ENCODE data around the gene HSPA14. TPM values are rescaled to one million over a fixed set of nuclear protein-coding genes. Genes with fewer than 3 reads are reported as not detected.
"Not testable (repeated sequence)": the region's sequence is repeated elsewhere in the genome, so short reads cannot be mapped to it uniquely, and the experiment has no call there.

Gene HSPA14
- total RNA-seq, 1 donor from 2014 or later: 7.3 TPM

- ATAC-seq (ENCODE audit: poor library complexity) (no peak), DNase-seq (no peak)
- intact Hi-C loops (cut with DNase I): loop anchor here (10.0 kb wide), 1 partner anchor 291 kb away; no protein-coding TSS in a partner anchor
These were observed 11.9 kb upstream of the HSPA14 start for GRCh38 chr10:14826076-14826829.

- ATAC-seq (ENCODE audit: poor library complexity): no peak
- intact Hi-C loops (cut with DNase I): no loop called here
- DNase-seq: no peak
These were observed 5.0 kb upstream of the HSPA14 start for GRCh38 chr10:14833106-14833505.

- ATAC-seq (ENCODE audit: poor library complexity) (no peak), DNase-seq (no peak)
- intact Hi-C loops (cut with DNase I): loop anchor here (5.0 kb wide), 1 partner anchor 41 kb away; the partner anchor contains the start of gene SUV39H2
These were observed 1.9 kb upstream of the HSPA14 start for GRCh38 chr10:14836208-14836607.

GRCh38 chr10:14837003-14837756, 926 bp upstream of the HSPA14 start:
- ATAC-seq (ENCODE audit: poor library complexity) (no peak), DNase-seq (no peak)
- intact Hi-C loops (cut with DNase I): loop anchor here (5.0 kb wide), 1 partner anchor 40 kb away; the partner anchor contains the start of gene SUV39H2

- no peak for ATAC-seq (ENCODE audit: poor library complexity)
- peak; percentile 49 for DNase-seq
These were observed 637 bp downstream of the HSPA14 start for GRCh38 chr10:14838582-14839304.

GRCh38 chr10:14839305-14839695, 1.2 kb downstream of the HSPA14 start:
- DNase-seq: no peak
- no peak for ATAC-seq (ENCODE audit: poor library complexity)
- intact Hi-C loops (cut with DNase I): loop anchor here (5.0 kb wide), 1 partner anchor 38 kb away; the partner anchor contains the start of gene SUV39H2

More at GRCh38 chr10:14838582-14839304, 637 bp downstream of the HSPA14 start:
- intact Hi-C loops (cut with DNase I): loop anchor here (5.0 kb wide), 1 partner anchor 39 kb away; the partner anchor contains the start of gene SUV39H2

GRCh38 chr10:14840178-14840577, 2.1 kb downstream of the HSPA14 start:
- DNase-seq (no peak), ATAC-seq (ENCODE audit: poor library complexity) (no peak)
- intact Hi-C loops (cut with DNase I): no loop called here

GRCh38 chr10:14843327-14843988, 5.4 kb downstream of the HSPA14 start:
- ATAC-seq (ENCODE audit: poor library complexity) (no peak), DNase-seq (no peak)
- intact Hi-C loops (cut with DNase I): no loop called here

GRCh38 chr10:14844948-14845347, 6.8 kb downstream of the HSPA14 start:
- DNase-seq (no peak), ATAC-seq (ENCODE audit: poor library complexity) (no peak)
- intact Hi-C loops (cut with DNase I): no loop called here

- no peak for ATAC-seq (ENCODE audit: poor library complexity)
- no peak for DNase-seq
- intact Hi-C loops (cut with DNase I): no loop called here
These were observed 14.1 kb downstream of the HSPA14 start for GRCh38 chr10:14852236-14852635.

GRCh38 chr10:14855453-14855852, 17.3 kb downstream of the HSPA14 start:
- ATAC-seq (ENCODE audit: poor library complexity) (no peak), DNase-seq (no peak)
- intact Hi-C loops (cut with DNase I): no loop called here

GRCh38 chr10:14858338-14858960, 20.3 kb downstream of the HSPA14 start:
- intact Hi-C loops (cut with DNase I): no loop called here
- no peak for ATAC-seq (ENCODE audit: poor library complexity)

GRCh38 chr10:14859043-14859442, 20.9 kb downstream of the HSPA14 start:
- intact Hi-C loops (cut with DNase I): no loop called here
- ATAC-seq (ENCODE audit: poor library complexity) (no peak), DNase-seq (no peak)

More at GRCh38 chr10:14858338-14858960, 20.3 kb downstream of the HSPA14 start:
- DNase-seq: no peak

- no peak for ATAC-seq (ENCODE audit: poor library complexity)
- DNase-seq: no peak
- intact Hi-C loops (cut with DNase I): no loop called here
These were observed 21.7 kb downstream of the HSPA14 start for GRCh38 chr10:14859775-14860174.

GRCh38 chr10:14860791-14861190, 22.7 kb downstream of the HSPA14 start:
- no peak for ATAC-seq (ENCODE audit: poor library complexity)
- no peak for DNase-seq
- intact Hi-C loops (cut with DNase I): no loop called here

GRCh38 chr10:14864466-14864865, 26.4 kb downstream of the HSPA14 start:
- intact Hi-C loops (cut with DNase I); ATAC-seq (ENCODE audit: poor library complexity); DNase-seq: not testable (repeated sequence)

- DNase-seq; intact Hi-C loops (cut with DNase I); ATAC-seq (ENCODE audit: poor library complexity): not testable (repeated sequence)
These were observed 26.8 kb downstream of the HSPA14 start for GRCh38 chr10:14864871-14865270.

All from Right ventricle myocardium superior (tissue), 1 donor.